Ishikawa (cell line): ENCODE measurements around the gene FSTL1.

Source experiments
- CEBPB ChIP-seq: IDR thresholded peaks from 2 replicates; pipeline ENCODE4 v1.6.1; 2012
- CREB1 ChIP-seq: IDR thresholded peaks from 2 replicates; pipeline ENCODE4 v1.6.1; 2012; ENCODE audit warnings: low read depth
- EGR1 ChIP-seq: IDR thresholded peaks from 2 replicates; pipeline ENCODE4 v1.6.1; 2012
- EP300 ChIP-seq: IDR thresholded peaks from 2 replicates; pipeline ENCODE4 v1.6.1; 2012; ENCODE audit warnings: borderline replicate concordance
- FOXM1 ChIP-seq: IDR thresholded peaks from 2 replicates; pipeline ENCODE4 v1.6.1; 2012; ENCODE audit warnings: low read depth, borderline replicate concordance
- NFIC ChIP-seq: IDR thresholded peaks from 2 replicates; pipeline ENCODE4 v1.6.1; 2012
- RAD21 ChIP-seq: IDR thresholded peaks from 2 replicates; pipeline ENCODE4 v1.6.1; 2012; ENCODE audit warnings: low read depth
- TAF1 ChIP-seq: IDR thresholded peaks from 2 replicates; pipeline ENCODE4 v1.6.1; 2012; ENCODE audit warnings: low read depth, mild to moderate bottlenecking
- TCF12 ChIP-seq: IDR thresholded peaks from 2 replicates; pipeline ENCODE4 v1.6.1; 2012; ENCODE audit warnings: low read depth
- TEAD4 ChIP-seq: IDR thresholded peaks from 2 replicates; pipeline ENCODE4 v1.6.1; 2012
- YY1 ChIP-seq: IDR thresholded peaks from 2 replicates; pipeline ENCODE4 v1.6.1; 2012; ENCODE audit warnings: low read depth
- ZBTB7A ChIP-seq: IDR thresholded peaks from 2 replicates; pipeline ENCODE4 v1.6.1; 2012; ENCODE audit warnings: low read depth
- TF ChIP-seq, protein P1 (sequence below): IDR thresholded peaks from 2 replicates; pipeline ENCODE4 v1.6.1; 2012
- TF ChIP-seq, protein P2 (sequence below): IDR thresholded peaks from 2 replicates; pipeline ENCODE4 v1.6.1; 2012
- TF ChIP-seq, protein P3 (sequence below): IDR thresholded peaks from 2 replicates; pipeline ENCODE4 v1.6.1; 2012; ENCODE audit warnings: low read depth, mild to moderate bottlenecking

The FSTL1 gene

DNA sequence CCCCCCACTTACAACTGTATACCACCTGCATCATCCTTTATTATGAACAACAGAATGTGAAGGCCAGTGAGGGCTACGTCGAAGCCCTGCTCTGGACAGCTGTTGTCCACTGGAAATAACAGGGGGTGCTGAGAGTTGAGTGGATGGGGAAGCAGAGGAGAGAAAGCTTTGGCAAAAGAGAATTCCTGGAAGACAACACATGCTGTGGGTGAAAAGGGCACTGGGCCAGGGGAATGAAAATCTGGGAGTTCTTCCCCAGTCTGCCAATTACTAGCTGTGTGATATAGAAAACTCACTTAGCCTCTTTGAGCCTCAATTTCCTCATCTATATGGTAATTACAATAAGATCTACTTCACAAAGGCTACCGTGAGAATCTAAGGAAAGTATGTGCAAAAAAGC lies 40.7 kb downstream of the FSTL1 start:
- TF ChIP-seq NFIC: no peak
- no peak for TF ChIP-seq EP300
- TF ChIP-seq TEAD4: no peak
- no peak for TF ChIP-seq RAD21
- TF ChIP-seq, protein P1, sequence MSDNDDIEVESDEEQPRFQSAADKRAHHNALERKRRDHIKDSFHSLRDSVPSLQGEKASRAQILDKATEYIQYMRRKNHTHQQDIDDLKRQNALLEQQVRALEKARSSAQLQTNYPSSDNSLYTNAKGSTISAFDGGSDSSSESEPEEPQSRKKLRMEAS: no peak
- no peak for TF ChIP-seq TAF1
- TF ChIP-seq YY1: no peak
- TF ChIP-seq, protein P2, sequence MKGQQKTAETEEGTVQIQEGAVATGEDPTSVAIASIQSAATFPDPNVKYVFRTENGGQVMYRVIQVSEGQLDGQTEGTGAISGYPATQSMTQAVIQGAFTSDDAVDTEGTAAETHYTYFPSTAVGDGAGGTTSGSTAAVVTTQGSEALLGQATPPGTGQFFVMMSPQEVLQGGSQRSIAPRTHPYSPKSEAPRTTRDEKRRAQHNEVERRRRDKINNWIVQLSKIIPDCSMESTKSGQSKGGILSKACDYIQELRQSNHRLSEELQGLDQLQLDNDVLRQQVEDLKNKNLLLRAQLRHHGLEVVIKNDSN: no peak
- TF ChIP-seq TCF12: no peak
- no peak for TF ChIP-seq CEBPB
- TF ChIP-seq, protein P3, sequence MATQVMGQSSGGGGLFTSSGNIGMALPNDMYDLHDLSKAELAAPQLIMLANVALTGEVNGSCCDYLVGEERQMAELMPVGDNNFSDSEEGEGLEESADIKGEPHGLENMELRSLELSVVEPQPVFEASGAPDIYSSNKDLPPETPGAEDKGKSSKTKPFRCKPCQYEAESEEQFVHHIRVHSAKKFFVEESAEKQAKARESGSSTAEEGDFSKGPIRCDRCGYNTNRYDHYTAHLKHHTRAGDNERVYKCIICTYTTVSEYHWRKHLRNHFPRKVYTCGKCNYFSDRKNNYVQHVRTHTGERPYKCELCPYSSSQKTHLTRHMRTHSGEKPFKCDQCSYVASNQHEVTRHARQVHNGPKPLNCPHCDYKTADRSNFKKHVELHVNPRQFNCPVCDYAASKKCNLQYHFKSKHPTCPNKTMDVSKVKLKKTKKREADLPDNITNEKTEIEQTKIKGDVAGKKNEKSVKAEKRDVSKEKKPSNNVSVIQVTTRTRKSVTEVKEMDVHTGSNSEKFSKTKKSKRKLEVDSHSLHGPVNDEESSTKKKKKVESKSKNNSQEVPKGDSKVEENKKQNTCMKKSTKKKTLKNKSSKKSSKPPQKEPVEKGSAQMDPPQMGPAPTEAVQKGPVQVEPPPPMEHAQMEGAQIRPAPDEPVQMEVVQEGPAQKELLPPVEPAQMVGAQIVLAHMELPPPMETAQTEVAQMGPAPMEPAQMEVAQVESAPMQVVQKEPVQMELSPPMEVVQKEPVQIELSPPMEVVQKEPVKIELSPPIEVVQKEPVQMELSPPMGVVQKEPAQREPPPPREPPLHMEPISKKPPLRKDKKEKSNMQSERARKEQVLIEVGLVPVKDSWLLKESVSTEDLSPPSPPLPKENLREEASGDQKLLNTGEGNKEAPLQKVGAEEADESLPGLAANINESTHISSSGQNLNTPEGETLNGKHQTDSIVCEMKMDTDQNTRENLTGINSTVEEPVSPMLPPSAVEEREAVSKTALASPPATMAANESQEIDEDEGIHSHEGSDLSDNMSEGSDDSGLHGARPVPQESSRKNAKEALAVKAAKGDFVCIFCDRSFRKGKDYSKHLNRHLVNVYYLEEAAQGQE: no peak

DNA sequence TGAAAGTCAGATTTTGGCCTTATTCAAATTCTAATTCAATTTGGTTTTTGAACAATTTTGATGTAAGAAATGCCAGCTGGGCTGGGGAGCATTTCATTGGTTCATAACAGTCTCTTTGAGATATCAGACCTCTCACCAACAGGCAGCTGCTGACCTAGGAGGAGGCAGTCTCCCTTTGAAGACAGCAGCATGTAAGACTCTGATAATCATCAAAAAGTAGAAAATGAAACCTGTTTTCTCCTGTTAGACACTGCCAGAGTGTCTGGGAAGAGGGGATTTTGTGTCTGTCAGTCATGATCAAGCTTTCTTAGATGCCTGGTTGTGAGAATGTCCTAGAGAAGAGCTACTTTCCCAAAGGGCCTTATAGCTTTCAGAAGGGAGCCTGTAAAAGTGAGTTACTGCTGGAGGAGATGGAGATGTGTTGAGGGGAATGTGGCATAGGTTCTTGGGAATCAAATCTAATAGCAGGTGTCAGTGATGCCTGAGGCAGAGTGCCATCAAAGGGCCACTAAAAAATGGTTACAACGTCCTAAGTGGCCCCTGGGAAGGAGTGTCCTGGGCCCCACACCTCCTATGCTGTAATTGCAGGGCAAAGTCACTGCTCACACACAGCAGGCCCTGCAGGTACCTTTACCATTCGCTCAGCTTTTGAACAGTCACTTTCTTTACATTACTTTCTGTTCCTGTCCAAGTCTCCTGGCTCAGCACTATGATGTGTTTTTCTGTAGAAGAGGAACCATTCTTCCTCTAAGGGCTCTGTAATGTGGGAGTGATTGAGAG lies 43.1 kb downstream of the FSTL1 start:
- TF ChIP-seq CREB1: no peak
- TF ChIP-seq TCF12: no peak

DNA sequence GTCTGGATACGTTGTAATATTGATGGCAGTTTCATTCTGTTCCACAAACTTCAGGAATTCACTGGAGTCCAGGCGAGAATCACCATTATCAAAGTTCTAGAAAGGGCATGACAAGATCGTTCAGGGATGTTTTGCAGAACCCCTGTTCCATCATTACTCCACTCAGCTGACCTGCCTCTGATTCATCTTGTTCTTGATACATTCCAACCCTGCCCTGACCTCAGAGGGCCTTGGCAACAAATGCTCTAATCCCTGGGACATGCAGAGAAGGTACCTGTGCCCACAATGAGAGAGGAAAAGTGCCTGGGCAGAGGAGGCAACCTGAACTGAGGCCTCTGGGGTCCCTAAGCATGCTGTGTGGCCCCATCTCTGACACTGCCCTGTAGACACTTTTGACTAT lies 45.9 kb downstream of the FSTL1 start:
- TF ChIP-seq TEAD4 (no peak), ZBTB7A (no peak), TCF12 (no peak), CEBPB (no peak), FOXM1 (no peak), TAF1 (no peak), EP300 (no peak), NFIC (no peak), YY1 (no peak), RAD21 (no peak), EGR1 (no peak), CREB1 (no peak)
- TF ChIP-seq, protein P1: no peak
- TF ChIP-seq, protein P3: no peak
- TF ChIP-seq, protein P2: no peak

DNA sequence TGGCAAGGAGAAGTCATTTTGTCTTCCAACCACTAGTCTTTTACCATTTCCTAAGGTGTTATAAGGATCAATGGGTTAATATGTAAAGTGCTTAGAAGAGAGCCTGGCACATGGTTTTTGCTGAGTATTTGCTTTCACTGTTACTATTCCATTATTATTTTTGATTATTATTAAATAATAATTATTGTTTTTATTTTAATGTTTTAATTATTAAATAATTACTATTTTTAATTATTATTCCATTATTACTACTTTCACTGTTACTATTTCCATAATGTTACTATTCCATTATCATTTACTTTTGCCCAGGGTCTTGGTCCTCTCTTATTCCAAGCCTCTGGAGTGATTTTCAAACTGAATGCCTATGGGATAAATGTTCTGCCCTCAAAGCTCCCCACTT lies 48.5 kb downstream of the FSTL1 start:
- TF ChIP-seq, protein P2: no peak
- TF ChIP-seq TEAD4 (no peak), YY1 (no peak), EGR1 (no peak), CREB1 (no peak), CEBPB (no peak), RAD21 (no peak), EP300 (no peak), ZBTB7A (no peak), TAF1 (no peak), TCF12 (no peak), FOXM1 (no peak), NFIC (no peak)
- TF ChIP-seq, protein P1: no peak
- TF ChIP-seq, protein P3: no peak
